HG03039 (cell line): ENCODE results near the gene GPC3.

Experiments
- ATAC-seq: cut with Tn5 transposase; IDR thresholded peaks from one replicate; pipeline ENCODE4 v1.9.1; 2021; ENCODE audit warnings: mild to moderate bottlenecking, moderate library complexity; ENCODE audit not compliant: unreplicated experiment

The GPC3 gene

DNA sequence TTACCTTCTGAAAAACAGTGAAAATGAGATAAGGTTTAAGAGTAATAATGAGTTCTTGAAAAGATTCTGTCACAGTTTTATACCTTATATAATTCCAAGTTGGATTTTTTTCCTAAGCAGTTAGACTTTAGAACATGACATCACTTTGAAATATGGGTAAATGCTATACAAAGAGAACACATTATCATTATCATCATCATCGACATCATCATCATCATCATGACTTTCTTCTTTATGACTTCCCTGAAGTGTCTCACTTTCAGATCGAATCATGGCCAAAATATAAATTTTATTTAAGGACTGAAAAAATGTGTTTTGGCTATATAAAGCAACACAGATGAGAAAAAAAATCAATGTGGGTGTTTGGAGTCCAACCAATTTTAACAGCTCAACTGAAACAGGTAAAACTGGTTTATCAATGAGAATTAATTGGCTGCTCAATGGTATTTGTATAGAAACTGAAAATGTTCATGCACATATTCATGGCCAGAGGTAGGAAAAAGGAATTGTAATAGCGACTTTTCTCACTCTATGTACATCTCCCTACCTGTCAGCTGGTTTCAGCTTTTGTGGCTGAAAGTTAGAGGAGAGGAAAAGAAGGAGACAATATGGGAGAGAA, 327.0 kb downstream of the GPC3 start:
- no peak for ATAC-seq

DNA sequence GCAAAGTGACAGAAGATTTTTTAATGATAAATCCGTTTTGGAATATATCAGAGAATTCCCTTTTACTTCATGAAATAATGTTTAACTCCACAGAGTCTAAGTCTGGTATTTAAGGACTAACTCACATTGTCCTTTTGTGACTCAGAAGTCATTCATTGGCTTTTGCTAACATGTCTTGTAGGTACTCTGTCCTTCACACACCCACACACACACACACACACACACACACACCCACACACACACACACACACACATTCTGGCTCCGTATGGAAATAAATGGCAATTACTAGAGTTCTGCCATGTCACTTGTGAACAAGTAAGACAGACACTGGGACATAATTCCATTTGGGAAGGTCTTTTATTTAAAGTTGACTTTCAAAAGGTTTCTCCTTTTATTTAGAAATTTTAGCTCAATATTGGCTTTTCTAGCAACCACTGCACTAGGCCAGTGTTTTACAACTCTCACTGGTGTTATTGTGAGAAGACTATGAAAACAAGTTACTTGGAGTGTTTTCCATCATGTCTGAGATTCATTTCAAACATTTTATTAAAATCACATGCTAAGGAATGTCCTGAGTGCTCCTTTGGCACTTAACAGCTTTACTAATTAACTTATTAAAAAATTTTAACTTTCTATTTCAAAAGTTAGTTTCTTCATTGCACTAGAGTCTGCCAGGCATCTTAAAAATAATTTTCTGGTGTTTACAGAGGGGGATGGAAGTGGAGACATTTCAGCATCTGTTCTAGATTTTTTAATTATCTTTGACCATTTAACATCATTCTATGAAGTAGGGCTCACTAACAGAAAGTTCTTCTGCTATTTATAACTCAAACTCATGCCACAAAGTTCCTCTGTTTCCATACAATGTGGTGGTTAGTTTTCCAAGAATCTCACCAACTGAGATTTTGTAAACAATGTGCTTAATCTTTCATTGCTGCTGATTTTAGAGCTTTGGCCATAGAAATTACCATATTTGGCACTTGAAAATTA, 329.8 kb downstream of the GPC3 start:
- ATAC-seq: no peak

DNA sequence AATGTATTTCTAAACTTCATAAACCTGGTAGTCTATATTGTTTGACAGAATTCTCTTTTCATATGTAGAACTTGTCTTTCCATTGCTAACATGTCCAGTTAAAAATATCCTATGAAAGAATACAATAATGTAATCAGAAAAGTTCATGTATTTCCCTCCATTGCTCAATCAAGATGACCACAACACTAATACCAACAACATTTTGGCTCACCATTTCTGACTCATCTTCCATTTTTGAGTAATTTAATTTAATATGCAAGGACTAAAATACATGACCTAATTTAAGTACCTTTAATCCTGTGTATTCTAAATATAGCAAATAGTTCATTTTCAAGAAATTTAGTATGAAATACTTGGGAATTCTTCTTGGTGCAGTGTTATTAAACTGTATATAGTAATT, 330.6 kb downstream of the GPC3 start:
- ATAC-seq: no peak

DNA sequence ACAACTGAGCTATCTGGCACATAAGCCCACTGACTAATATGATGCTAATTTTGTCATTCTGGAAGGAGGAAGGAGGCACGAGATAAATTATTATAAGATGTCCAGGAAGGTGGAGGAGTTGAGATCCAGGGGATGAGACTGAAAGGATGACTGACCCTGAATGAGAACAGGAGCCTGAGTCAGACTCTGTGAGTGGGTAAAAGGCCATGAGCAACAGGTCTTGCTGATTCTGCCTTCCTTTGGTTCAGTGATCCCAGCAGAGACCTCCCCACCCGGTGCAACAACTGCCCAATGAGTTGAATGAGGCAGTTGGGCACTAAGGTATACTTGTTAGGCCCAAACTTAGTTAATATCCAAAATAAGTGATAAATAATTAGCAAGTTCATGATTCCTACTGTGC, 332.0 kb downstream of the GPC3 start:
- ATAC-seq: no peak

DNA sequence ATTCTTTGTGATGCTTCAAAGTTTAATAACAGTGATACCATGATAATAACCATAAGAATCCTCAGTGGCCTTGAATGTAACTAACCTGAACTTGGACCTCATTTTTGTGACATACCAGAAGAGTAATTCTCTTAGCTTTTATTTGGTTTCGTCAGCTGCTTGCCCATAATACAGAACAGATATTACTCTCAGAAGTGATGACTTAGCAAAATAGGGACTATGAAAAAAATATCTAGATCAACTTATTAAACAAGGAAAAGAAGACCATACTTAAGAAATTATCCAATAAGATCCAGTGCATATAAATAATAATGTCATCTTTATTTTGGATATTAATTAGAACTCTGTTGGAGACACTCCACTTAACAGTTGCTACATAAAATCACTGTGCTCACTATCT, 333.2 kb downstream of the GPC3 start:
- ATAC-seq: no peak

DNA sequence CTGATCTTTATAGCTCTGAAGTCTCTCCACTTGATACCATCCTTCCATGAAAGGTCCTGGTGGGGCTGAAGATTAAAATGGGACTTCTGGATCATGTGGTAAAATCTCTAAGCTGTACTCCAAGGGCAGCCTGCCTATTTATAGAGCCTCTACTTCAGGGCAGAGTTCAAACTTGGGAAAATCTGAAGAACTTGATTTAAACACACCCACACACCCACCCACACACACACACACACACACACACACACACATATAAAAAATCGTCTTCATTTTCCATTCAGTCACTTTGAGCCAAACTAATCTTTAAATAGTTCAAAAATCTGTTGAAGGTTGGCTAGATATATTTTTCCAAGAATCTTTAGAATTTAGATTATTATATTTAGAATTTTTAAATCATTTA, 335.2 kb downstream of the GPC3 start:
- no peak for ATAC-seq

DNA sequence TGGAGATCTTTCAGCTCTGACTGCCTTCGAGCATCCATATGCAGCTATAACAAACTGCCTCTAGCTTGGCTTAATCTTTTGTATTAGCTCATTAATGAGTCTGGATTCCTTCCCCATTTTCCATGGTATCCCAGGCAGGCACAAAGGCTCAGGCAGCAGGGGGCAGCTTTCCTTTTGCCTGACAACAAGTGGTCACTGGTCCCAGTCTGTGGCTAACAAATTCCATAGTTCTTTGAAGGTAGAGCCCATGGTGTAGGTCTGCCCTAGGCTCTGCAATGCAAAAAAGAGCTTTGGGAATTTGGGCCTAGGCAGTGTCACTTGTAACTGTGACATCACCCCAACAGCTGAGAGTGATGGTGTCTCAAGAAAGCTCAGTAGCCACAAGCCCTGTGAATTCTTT, 335.7 kb downstream of the GPC3 start:
- ATAC-seq: no peak

DNA sequence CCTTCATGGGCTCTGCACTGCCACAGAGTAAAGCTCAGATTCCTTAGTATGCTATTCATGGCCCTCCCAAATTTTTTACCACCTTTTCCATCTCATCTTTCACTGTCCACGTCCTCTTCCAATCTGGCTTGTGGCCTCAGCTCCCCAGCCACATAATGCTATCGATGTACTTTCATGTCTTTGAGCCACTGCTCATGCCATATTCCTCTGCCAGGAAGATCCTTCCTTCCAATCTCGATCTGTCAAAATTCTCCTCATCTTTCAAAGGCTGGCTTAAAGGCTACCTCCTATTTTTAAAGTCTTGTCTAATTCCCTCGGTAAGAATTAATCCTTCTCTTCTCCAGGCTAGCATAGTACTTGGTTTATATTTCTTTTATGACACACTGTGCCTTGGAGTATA, 336.8 kb downstream of the GPC3 start:
- ATAC-seq: no peak

DNA sequence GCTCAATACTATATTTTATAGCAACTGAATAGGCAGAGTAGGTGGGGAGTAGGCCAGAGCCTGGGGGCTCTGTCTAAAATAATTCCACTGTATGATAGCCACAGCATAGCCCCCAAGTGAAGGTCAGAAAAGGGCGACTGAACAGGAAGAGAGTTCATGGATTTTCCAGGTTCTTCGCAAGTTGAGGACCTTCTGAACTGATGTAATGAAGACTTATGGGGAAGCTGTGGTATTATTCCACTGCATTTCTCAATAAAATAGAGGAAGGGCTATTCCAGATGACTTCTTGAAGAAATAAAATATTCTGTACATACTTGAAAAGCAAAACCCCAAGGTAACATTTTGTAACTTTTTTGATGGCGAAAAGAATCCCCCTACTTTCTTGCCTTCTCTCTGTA, 338.7 kb downstream of the GPC3 start:
- no peak for ATAC-seq

DNA sequence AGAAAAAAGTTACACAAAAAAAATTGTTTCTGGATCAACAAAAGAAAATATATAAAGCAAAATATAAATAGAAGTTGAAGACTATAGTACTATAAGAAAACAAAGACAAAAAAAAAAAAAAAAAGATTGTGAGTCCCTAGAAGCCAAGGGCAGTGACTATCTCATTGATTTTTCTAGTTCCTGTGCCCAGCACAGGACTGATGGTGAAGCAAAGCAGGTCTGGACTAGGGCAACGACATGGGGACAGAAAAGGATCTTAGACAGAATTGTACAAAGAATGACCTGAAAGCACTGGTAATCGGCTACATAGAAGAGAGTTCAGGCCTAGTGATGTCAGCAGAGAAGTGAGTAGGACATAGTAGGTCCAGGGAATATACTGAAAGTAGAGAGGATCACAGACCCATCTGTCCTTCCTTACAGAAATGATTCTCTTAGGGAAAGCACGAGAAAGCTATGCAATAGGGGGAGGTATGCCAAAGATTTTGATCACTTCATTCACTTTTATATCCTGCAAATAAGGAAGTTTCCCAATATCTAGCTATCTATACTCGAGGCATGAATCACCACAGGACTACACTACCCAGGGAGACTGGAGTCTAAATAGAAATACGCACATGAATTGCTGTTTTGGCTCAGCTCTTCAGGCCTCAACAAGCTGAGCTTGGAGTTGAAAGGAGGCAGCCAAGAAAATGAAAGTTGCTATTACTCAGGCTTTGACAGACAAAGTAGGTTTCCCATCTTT, 339.2 kb downstream of the GPC3 start:
- ATAC-seq: no peak

DNA sequence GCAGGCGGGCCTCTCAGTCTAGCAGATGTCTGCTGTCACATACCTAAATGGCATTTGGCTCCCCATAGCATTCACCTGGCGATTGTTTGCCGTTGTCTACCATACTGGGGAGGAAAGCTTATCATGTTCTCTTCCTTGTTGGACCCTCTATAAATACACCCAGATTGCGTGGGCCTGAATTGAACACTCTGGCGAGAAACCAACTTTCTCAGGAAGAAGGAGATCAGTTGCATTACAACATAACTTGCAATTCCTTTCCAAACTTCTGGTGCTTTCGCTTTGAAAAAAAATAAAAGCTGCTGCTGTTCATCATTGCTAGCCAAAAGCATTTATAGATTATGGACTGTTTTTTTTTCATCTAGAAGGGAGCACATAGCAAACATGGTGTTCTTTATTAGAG, 340.1 kb downstream of the GPC3 start:
- ATAC-seq: no peak

DNA sequence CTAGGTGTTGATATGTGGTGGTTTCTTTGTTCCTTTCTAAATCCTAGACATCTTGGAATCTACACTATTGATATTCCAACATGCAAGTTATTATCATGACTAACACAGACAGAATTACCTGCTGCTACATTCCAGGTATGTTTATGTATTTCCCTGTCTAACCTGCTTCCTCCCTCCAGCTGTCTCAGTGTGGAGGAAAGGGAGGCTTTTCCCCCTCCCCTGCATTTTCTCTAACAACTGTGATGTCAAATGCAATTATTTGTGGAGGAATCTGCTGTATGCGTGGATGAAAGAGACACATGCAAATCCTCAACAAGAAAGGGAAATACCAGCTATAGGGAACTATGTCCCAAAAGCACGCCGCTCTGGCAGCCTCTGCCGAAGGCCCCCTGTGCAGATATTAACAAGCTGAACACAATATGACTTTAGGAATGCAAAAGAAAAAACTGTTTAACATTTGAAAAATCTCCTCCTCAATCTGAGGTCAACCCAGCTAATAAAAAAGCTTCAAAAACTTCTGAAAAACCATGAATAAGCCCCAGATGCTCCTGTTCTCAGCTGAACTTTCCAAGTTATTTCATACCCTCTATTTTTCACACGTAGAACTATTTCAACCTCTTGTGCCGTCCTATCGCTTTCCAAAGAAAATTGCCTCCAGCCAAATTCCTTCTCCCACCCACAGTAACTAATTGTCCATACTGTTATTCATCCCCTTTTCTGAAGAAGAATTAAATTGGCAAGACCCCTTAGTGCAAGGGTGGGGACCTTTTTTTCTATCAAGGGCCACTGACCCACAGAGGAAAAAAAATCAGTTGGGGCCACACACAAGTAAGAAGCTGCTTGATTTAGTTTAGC, 345.0 kb downstream of the GPC3 start:
- no peak for ATAC-seq

DNA sequence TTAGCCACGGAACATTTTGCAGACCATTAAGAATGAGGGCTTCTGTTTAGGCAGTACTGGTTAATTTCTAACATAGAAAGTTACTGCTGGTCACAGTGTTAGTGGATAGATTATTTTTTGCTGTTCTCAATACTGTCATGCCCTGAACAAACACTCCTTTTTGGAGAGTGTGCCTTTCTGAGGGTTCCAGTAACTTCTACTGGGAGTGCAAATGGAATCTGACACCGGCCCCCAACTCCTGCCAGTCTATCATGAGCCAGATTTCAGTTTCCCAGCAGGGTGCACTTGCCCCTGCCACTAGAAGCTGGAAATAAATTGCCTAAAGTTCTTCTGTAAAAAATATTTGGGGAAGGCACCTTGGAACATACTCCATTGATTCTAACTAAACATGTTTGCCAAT, 345.7 kb downstream of the GPC3 start:
- no peak for ATAC-seq

DNA sequence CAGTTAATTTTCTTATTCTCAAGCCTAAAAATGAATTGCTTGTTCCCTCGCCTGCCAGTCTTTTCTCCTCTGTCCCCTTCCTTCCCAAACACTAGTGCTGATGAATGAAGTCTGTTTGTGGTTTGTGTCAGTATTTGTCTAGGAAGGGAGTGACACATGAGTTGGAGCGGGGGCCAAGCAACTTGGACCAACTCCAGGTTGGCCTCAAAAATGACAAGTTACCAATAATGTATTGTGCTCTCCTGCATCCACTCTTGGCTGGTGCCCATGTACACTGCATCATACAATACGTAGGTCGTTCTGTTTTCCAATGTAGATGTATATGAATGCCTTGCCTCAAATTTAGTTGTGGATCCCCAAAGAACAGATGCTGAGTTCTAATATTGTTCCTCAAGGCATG, 347.1 kb downstream of the GPC3 start:
- ATAC-seq: no peak

DNA sequence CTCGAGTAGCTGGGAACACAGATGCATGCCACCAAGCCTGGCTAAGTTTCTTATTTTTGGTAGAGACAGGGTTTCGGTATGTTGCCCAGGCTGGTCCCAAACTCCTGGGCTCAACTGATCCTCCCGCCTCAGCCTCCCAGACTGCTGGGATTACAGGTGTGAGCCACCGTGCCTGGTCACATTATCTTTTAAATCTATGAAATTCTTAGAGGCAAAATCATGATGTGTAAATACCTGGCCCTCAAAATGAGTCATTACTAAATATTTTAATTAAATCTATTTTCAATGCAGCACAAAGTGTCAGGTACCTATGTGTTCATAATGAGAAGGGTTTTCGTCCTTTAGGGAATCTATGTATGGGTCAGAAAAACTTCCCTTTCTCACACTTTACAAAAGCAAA, 347.6 kb downstream of the GPC3 start:
- no peak for ATAC-seq

DNA sequence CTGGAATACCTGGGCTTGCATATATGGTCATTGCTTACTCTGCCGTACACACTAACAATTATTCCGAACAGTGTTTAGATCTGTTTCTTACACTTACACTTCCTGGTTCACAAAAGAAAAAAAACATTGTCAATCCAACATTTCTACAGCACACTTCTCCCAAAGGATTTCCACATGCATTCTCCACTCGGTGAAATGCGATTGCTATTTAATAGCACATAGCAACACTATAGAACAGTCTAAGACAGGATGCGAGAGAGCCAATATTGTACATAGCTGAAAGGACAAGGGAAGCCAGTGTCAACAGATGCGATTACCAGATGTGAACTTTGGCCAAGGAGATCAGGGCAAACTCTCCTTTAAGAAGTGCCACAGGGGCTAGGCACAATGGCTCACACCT, 349.4 kb downstream of the GPC3 start:
- ATAC-seq: no peak

DNA sequence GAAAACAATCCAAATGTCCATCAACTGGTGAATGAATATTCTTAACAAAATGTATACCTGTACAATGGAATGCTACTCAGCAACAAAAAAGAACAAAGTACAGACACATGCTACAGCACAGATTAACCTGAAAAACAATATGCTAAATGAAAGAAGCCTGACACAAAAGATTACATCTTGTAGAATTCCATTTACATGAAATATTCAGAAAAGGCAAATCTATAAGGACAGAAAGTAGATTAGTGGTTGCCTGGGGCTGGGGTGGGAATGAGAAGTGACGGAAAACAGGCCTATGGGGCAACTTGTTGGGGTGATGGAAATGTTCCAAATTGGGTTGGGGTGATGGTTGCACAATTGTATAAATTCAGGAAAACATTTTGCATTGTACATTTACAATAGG, 351.0 kb downstream of the GPC3 start:
- ATAC-seq: no peak

DNA sequence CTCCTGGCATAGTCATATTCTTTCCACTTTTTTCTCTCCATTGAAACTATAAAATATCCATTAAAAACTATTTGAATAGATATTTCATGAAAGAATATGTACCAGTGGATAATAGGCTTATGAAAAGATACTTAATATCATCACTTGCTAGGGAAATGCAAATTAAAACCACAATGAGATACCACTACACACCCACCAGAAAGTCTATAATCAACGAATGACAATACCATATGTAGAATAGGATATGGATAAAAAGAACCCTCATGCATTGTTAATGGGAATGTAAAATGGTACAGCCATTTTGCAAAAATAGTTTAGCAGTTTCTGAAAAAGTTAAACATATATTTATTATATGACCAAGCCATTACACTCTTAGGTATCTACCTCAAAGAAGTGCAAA, 351.4 kb downstream of the GPC3 start:
- no peak for ATAC-seq

DNA sequence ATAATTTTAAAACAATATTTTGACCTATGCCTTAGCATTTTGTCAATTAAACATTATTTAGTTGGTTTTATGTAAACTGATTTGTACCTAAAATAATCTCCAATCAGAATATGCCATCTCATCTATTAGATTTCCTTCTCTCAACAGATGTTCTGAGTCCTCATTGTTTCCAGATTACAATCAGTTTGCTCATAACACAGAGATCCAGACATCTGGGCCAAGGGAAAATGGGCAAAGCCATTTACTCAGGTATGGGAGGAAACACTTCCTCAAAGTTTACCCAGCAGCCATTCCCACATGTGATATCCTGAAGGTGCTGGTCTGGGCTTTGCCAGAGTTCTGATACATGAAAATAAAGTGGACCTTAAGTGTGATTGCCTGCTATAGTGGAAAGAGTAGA, 352.2 kb downstream of the GPC3 start:
- no peak for ATAC-seq

DNA sequence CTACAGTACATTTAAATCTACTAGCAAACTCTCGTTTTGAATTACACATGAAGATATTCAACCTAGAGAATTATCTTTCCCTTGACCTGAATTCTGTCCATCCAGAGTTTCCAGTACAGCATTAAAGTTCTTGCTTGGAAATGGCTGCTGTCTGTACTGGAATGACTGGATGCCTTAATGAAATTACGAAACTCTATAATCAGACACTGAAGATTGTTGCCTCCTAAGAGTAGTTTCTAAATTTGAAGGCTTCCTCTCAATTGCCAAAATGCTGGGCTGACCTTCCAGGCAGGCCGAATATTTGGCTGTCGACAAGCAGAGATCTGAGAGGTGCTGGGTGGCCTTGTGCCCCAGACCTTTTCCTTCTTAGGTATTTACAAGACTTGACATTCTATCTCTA, 355.0 kb downstream of the GPC3 start:
- ATAC-seq: no peak

DNA sequence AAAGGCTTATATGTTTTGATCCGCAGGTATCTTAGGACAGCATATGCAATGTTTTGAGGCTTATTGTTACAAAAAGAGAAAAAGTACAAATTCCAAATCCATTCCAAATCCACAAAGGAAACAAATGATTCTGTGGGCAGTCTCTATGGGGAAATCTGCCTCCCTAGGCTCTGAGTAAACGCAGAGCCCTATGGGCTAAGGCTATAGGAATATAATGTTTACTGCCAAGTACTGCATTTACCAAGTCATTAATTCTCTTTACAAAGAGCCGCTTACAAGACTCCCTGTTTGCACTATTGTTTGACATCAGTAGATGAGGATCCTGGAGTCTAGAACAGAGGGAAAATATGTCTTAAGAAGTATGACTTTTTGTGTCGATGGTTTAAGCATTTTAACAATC, 357.7 kb downstream of the GPC3 start:
- no peak for ATAC-seq
